HG02610 (cell line): ENCODE measurements around the gene GREB1L.
A peak's percentile ranks its signal among the peaks of the same experiment; 100 is the strongest.
"Not testable (repeated sequence)": the region's sequence is repeated elsewhere in the genome, so short reads cannot be mapped to it uniquely, and the experiment has no call there.

ENCODE experiments used
- ATAC-seq: cut with Tn5 transposase; IDR thresholded peaks from one replicate; pipeline ENCODE4 v1.9.1; 2021; ENCODE audit warnings: mild to moderate bottlenecking, moderate library complexity; ENCODE audit not compliant: unreplicated experiment

The GREB1L gene

DNA sequence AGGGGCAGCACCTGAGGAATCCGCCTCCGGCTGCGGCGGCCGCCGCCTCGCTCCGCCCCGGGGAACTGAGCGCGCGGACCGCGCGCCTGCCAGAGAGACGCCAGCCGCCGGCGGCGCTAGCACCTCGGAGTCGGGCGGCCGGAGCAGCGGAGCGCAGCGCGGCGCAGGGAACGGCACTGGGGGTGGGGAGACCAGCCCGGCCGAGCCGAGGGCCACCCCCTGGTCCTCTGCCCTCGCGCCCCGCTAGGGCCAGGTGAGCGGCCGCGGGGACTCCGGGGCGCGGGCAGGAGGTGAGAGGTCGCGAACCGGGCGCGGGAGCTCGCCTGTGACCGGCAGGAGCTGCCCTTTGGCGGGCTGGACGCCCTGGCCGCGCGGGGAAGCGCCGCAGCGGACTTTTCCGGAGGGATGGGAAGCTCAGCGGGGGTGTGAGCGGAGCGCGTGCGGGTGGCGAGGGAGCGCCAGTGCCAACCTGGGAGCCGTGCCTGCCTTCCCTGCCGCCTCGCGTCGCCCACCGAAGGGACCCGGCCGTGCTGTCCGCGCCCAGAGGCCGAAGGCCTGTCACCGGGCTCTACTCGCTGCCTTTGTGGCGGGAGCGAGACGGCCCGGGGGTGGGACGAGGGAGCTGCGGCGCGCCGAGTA is at the start of gene GREB1L:
GREB1L (plus strand) TSS at position 92 of the 639 bp plus-strand sequence. CDS start 141,287 bp downstream, outside the sequence.
- no peak for ATAC-seq

DNA sequence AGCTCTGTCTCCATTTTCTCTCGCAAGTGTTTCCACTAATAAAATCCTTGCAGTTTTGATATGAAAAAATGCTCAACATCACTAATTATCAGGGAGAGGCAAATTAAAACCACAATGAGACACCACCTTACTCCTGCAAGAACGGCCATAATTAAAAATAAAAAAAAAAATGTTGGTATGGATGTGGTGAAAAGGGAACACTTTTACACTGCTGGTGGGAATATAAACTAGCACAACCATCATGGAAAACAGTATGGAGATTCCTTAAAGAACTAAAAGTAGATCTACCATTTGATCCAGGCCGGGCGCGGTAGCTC is 49.8 kb upstream of the GREB1L start:
- ATAC-seq = no peak

DNA sequence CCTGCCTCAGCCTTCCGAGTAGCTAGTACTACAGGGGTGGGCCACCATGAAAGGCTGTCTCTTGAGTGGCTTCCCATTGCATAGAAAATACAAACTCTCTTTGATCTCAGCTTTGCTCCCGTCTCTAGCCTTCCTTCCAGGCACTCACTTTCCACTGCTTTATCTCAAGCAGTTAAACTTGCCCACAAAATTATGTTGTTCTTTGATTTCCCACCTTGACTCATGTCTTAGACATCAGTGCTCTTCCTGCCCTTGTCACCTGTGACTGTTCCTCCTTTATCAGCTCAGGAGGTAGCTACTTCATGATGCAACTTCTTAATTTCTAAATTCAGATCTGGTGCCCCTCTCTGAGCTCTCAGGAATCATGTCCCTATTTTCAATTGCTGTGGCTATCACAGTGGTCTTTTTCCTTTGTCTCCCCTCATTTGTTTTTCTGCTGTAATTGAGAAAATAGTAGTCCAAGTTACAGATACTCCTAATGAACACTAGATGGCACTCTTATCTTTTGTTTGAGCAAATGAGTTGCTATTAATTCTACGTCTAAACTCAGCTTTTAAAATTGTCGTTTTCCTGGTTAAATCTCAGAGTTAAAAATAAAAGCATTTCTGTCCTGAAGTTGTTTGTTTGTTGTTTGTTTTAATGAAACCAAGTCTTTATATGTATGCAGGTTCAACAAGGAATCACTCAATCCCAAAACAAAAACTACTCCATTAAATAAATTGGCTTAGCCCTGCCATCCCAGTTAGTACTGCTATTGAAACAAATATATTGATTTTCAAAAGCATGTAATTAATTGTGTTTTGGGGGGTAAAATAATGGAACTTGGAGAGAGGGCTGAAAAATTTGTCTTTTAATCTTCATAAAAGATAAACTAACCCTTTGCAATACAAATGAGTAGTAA is 46.9 kb upstream of the GREB1L start:
- peak; percentile 46 for ATAC-seq

- ATAC-seq = no peak
Observed at GRCh38 chr18:21196426-21196825, 45.6 kb upstream of the GREB1L start.

DNA sequence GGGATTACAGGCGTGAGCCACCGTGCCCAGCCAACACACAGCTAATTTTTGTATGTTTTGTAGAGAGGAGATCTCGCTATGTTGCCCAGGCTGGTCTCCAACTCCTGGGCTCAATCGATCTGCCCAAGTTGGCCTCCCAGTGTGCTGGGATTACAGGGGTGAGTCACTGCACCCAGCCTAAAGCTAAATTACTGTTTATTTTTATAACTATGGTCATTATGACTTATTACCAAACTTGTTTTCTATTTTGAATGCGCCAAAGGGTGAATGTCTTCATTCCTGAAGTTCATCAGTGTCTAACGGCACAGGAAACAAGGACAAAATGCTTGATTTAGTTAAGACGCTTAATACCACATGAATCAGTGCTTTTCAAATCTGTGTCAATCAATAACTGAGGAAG is 38.9 kb upstream of the GREB1L start:
- no peak for ATAC-seq

GRCh38 chr18:21203542-21204241 is 38.3 kb upstream of the GREB1L start:
- ATAC-seq = no peak

GRCh38 chr18:21205695-21206094 is 36.3 kb upstream of the GREB1L start:
- ATAC-seq = no peak

DNA sequence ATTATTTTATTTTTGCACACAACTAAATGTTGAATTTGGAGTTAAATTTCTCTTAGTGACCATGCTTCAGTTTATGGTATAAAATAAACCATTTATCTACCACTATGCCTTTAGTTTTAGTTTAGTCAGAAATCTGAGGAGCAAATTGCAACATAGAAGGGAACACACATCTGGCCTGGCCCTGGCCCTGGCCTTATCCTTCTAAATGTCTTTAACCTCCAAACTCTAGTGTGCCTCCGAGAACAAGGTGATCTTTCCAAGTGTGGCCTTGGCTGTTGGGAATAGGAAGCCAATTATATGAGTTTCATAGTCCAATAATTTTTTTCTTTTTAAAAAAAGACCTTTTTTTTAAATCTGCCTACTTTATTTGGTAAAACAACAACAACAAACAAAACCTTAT is 31.8 kb upstream of the GREB1L start:
- ATAC-seq = no peak

GRCh38 chr18:21210784-21211183 is 31.2 kb upstream of the GREB1L start:
- ATAC-seq = no peak

DNA sequence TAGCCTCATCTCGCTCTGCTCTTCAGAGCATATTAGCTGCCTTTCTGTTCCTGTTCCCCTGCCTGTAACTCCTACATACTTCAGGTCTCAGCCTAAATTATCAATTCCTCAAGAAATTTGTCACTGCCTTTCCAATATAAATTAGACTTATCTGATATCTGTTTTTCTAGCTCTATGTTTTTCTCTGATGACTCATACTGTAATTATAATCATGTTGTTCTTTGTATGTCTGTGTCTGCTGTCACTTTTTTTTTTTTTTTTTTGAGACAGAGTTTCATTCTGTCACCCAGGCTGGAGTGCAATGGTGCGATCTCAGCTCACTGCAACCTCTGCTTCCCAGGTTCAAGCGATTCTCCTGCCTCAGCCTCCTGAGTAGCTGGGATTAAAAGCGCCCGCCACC is 27.6 kb upstream of the GREB1L start:
- not testable (repeated sequence) for ATAC-seq

DNA sequence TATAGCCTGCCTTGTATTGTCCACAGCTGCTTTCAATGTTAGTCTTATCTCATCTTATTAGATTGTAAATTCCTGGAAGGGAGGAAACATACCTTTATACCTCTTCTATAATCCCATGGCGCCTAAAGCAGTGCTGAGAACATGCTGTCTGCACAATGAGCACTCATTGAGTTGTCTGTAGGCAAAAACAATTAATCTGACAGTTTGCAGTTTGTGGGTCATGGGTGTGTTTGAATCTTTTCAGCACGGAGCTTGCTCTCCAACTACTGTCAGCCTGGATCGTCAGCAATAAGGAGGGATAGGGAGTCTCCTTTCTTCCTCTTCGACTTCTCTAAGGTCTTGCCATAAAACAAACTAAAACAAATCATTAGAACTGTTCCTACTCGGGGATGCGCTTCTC is 26.5 kb upstream of the GREB1L start:
- ATAC-seq = no peak

- no peak for ATAC-seq
Observed at GRCh38 chr18:21218862-21219261, 23.2 kb upstream of the GREB1L start.

DNA sequence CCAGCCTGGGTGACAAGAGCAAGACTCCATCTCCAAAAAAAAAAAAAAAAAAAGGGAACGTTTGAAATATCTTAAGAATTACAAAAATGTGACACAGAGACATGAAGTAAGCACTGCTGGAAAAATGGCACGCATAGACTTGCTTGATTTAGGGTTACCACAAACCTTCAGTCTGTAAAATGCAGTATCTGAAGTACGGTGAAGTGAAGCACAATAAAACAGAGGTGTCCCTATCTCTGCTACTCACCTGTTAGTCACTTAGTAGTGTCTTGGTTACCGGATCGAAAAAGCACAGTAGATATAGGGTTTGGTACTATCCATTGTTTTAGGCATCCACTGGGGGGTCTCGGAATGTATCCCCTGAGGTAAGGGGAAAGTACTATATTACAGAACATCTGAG is 11.6 kb upstream of the GREB1L start:
- ATAC-seq = no peak

DNA sequence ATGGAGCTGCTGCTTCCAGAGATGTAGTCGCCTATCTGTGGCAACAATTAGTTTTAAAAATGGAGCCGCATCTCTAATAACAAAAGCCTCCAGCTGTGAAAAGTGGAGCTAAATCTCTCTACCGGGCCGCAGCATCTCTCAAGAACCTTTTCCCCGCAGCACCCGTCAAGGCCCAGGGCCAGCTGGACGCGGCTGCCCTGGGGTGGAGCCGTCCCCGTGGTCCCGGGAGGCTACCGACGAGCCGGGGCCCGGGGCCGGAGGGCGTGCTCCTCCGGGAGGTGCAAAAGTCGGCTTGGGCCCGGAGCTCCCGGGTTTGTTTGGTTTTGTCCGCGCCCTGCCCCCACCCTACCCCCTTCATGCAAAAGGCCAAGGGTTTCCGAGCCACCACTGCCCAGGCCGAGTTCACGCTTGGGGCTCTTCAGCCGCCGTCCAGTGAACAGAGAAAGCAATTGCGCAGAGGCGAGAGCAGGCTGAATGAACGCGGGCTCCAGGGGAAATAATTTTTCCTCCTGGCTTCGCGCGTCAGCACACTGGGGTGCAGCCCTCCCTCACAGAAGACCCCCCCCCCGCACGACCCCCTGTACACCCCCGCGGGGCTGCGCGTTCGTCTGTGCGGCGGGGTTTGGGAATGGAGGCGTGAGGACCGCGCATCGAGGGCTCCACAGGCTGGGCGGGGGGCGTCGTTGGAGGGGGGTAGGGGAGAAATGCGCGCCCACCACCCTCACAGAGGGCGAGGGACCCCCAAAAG is 557 bp upstream of the GREB1L start:
- no peak for ATAC-seq

DNA sequence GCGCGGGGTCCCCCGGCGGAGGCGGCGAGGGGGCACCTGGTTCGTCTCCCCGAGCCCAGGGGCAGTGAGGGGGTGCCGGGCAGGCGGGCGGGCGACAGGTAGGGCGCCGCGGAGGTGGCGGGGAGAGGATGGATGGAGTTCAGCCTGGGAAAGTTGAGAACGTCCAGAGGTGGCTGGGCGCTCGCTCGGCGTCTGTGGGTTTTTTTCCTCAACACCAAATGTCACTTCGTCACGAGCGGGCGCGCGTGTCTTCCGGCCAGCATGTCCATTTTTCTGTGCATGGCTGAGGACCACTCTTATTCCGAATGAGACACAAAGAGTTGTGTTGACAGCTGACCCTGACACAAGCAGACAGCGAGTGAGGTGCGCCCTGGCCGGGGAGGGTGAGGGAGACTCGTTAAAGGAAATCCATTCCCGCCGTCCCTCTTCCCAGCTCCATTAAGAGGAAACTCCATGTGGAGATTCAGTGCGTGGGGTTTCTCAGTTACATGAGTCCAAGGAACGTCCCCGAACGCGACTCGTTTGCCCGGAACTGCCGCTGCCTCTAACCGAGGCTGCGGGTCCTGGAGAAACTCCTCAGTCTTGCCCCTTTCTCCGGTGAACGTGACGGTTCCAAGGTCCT is 859 bp downstream of the GREB1L start:
- no peak for ATAC-seq

GRCh38 chr18:21254576-21254975 is 12.5 kb downstream of the GREB1L start:
- no peak for ATAC-seq

- ATAC-seq = no peak
Observed at GRCh38 chr18:21255211-21255610, 13.2 kb downstream of the GREB1L start.

- ATAC-seq = no peak
Observed at GRCh38 chr18:21257386-21257785, 15.4 kb downstream of the GREB1L start.

GRCh38 chr18:21260621-21261020 is 18.6 kb downstream of the GREB1L start:
- ATAC-seq = no peak

DNA sequence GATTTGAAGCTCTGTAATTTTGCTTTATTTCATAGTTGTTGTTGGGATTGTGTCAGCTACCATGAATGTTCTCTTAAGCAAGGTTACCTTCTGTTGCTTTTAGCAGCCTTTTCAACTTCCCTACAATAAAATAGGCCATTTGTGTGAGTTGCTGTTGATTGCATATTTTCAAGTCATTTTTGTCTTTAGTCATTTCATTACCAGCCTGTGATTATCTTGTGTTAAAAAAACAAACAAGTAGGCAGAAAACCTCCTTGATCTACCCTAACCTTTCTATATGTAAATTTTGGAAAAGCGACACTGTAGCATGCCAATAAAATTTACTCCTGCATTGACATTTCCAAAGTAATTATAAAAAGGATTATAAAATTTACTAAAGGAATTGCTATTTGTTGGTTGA is 19.3 kb downstream of the GREB1L start:
- ATAC-seq = no peak

- ATAC-seq = no peak
Observed at GRCh38 chr18:21262244-21262643, 20.2 kb downstream of the GREB1L start.
